Neuron (in vitro differentiated cells): ENCODE measurements around the gene ZBTB16.

Source experiments
- H2AFZ ChIP-seq: one replicate; pipeline ENCODE4 v1.6.1; 2013; ENCODE audit warnings: low read depth, mild to moderate bottlenecking, inconsistent platforms, low read length, moderate library complexity
- H3K27me3 ChIP-seq: one replicate; pipeline ENCODE4 v1.6.1; 2013; ENCODE audit warnings: low read length; ENCODE audit not compliant: insufficient read depth
- H3K36me3 ChIP-seq: one replicate; pipeline ENCODE4 v1.6.1; 2013; ENCODE audit warnings: low read length; ENCODE audit not compliant: insufficient read depth
- H3K4me1 ChIP-seq: one replicate; pipeline ENCODE4 v1.6.1; 2013; ENCODE audit warnings: low read length; ENCODE audit not compliant: insufficient read depth
- H3K4me3 ChIP-seq: 2 replicates; pipeline ENCODE4 v1.5.1; 2013; ENCODE audit warnings: mild to moderate bottlenecking, low read length, moderate library complexity
- H3K9me3 ChIP-seq: one replicate; pipeline ENCODE4 v1.6.1; 2013; ENCODE audit warnings: low read length

ZBTB16 gene

DNA sequence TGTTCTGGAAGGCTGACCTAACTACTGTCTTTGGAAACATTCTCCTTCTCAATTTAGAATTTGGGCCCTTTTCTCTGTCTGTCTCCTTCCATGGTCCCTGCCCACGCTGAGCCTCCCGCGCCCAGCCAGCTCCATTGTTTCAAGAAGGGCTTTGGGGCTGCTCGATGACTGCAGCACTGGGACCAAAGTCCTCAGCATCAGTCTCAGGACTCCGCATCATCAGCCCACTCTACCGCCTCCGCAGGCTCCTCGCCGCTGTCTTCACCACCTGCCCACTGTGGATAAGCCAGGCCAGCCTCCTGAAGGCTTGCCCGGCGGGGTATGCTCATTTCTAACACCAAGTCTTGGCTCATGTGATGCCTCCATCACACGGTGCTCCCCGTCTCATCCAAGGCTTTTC is 81.3 kb downstream of the ZBTB16 start:
- Histone ChIP-seq H3K36me3 (peaks cover 6% of the 10 kb centered on the region), H3K4me3 (no peak overlapping the region), H3K9me3 (no peaks in the 10 kb centered on the region), H2AFZ (no peak overlapping the region), H3K4me1 (peaks cover 38% of the 10 kb centered on the region), H3K27me3 (no peaks in the 10 kb centered on the region)

DNA sequence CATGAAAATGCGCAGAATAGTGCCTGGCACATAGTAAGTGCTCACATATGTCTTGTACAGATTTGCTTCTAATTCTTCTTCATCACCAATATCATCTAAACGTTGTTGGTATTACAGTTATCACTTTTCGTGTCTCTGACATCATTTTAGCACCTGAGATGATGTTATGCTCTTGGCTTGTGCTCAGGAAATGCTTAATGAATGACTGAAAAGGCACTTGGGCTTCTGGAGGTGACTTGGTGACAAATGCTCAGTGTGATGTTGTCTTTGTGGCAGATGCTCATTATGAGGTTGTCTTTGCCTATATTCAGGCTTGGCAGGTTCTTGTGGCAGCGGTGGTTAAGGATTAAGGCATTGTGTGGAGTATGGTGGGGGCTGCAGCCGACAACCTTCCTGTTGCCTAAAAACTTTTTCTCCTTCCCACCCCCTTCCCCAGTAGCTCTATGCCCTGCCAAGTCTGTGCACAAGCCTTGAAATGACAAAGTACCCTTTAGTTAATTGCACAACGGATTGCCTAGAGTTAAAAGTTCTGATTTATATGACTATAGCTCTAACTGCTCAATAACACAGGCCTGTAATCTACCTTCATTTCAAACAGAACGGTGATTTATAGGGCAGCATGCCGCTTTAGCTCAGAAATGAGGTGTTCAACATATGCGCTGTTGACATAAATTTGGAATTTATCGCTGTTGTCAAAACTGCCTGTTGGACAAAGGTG is 82.5 kb downstream of the ZBTB16 start:
- H3K4me1 ChIP-seq: peaks cover 29% of the 10 kb centered on the region
- H2AFZ ChIP-seq: no peak overlapping the region
- no peaks in the 10 kb centered on the region for H3K9me3 ChIP-seq
- H3K36me3 ChIP-seq: peaks cover 6% of the 10 kb centered on the region
- no peaks in the 10 kb centered on the region for H3K27me3 ChIP-seq
- H3K4me3 ChIP-seq: no peak overlapping the region

DNA sequence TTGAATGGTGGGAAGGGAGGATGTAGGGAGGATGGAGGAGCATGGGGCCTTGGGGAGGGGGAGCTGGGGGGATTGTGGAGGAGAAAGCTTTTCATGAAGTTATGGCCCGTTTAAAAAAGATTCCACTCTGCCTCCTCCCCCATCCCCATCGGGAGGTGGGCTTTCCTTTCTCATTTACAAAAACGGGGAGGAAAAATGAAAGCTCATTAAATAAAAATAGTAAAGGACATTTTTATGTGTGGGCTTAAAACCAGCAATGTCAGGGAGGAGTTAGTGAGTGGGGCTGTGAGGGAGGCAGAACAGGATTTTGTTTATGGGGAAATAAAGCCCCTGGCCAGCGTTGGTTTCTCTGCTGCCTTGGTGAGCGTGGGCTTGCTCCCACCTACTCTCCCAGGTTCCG is 83.2 kb downstream of the ZBTB16 start:
- peaks cover 29% of the 10 kb centered on the region for H3K4me1 ChIP-seq
- no peak overlapping the region for H3K4me3 ChIP-seq
- peaks cover 6% of the 10 kb centered on the region for H3K36me3 ChIP-seq
- H3K9me3 ChIP-seq: no peaks in the 10 kb centered on the region
- no peak overlapping the region for H2AFZ ChIP-seq
- no peaks in the 10 kb centered on the region for H3K27me3 ChIP-seq

DNA sequence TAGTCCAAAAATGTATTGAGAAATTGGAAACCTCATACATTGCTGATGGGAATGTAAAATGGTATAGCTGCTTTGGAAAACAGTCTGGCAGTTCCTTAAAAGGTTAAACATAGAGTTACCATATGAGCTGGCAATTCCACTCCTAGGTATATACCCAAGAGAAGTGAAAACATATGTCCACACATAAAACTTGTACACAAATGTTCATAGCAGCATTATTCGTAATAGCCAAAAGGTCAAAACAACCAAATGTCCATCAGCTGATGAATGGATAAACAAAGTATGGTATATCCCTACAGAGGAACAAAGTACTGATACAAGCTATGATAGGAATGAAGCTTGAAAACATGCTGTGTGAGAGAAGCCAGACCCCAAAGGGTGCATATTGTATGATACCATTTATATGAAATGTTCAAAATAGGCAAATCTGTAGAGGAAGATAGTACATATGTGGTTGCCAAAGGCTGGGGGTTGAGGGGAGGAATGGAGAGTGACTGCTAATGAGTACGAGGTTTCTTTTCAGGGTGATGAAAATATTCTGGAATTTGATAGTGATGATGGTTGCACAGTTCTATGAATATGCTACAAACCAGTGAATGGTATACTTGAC is 85.8 kb downstream of the ZBTB16 start:
- H3K9me3 ChIP-seq: no peaks in the 10 kb centered on the region
- H3K4me3 ChIP-seq: no peak overlapping the region
- peaks cover 3% of the 10 kb centered on the region for H3K36me3 ChIP-seq
- no peaks in the 10 kb centered on the region for H3K27me3 ChIP-seq
- no peak overlapping the region for H2AFZ ChIP-seq
- peaks cover 32% of the 10 kb centered on the region for H3K4me1 ChIP-seq

DNA sequence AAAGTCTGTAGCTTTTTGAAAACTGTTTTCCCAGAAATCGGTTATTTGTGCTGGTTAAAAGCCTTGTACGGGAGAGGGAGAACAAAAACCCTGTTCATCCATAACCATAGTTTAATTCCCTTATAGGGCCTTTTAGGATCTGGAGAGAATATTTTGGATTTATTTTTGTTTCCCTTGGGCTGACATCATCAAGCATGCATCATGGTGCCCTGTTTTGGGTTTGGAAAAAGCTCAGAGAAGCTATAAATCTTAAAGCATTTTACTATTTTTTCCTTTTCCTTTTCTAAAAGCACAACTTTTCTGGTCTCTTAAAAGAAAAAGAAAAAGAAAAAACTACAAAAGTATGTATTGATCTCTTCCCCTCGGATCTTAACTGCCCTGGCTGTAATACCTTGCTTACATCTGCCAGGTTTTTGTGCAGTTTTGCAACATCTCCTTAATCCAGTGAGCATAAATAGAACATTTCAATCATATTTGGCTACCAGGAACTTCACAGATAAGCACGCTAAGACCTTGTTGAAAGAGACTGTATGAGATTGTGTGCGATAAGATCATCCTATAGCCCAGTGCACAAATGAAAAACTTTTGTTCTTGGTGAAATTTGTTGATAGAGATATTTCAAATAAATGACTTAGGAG is 88.0 kb downstream of the ZBTB16 start:
- Histone ChIP-seq H3K4me1 (peaks cover 30% of the 10 kb centered on the region), H3K9me3 (no peaks in the 10 kb centered on the region), H2AFZ (no peak overlapping the region), H3K27me3 (no peaks in the 10 kb centered on the region), H3K4me3 (no peak overlapping the region), H3K36me3 (no peaks in the 10 kb centered on the region)

DNA sequence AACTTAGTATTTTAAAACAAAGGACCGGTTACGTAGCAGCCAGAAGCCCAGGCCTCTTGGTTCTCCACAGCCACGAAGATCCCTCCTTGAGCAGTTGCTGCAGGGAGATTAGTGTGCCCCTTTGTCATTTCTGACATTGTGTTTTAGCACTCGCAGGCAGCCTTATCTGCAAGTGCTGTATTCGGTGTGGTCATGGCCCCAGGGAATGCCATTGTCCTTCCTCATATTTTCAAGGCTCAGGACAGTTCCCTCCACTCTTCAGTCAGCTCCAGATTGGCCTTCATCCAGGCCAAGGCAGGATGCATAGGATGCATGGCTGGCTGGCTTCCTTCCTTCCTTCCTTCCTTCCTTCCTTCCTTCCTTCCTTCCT is 88.5 kb downstream of the ZBTB16 start:
- no peaks in the 10 kb centered on the region for H3K36me3 ChIP-seq
- H3K27me3 ChIP-seq: no peaks in the 10 kb centered on the region
- H2AFZ ChIP-seq: no peak overlapping the region
- H3K9me3 ChIP-seq: no peaks in the 10 kb centered on the region
- H3K4me1 ChIP-seq: peaks cover 30% of the 10 kb centered on the region
- no peak overlapping the region for H3K4me3 ChIP-seq

DNA sequence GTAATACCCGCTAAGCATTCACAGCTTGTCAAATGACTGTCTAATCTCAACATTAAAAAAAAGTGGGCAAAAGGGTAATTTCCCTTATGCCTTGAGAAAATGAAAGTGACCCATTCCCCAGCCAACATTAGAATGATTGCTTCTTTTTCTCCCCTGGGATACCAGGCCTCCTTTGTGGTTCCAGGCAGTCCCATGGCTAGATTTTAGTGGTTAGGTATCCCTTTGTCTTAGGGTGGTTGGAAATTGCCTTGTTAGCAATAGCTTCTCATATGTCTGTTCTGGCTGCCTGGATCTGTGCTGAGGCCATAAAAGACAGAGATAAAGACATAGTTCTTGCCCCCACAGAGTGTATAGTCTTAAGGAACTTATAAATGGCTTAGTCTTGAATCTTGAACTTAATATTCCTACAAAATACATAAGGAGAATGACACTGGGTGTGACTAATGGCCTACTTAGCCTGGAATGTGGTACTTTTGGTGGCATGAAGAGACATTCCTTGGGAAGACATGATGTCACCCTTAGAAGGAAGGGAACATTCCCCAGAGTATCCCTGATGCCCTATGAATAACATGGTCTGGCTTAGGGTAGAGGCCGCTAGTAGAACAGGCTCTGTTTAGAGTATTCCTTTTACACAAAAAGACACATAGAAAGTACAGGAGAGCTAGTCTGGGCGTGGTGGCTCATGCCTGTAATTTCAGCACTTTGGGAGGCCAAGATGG is 90.3 kb downstream of the ZBTB16 start:
- Histone ChIP-seq H3K4me3 (no peak overlapping the region), H2AFZ (no peak overlapping the region), H3K36me3 (no peaks in the 10 kb centered on the region), H3K27me3 (no peaks in the 10 kb centered on the region), H3K4me1 (peaks cover 14% of the 10 kb centered on the region), H3K9me3 (no peaks in the 10 kb centered on the region)

DNA sequence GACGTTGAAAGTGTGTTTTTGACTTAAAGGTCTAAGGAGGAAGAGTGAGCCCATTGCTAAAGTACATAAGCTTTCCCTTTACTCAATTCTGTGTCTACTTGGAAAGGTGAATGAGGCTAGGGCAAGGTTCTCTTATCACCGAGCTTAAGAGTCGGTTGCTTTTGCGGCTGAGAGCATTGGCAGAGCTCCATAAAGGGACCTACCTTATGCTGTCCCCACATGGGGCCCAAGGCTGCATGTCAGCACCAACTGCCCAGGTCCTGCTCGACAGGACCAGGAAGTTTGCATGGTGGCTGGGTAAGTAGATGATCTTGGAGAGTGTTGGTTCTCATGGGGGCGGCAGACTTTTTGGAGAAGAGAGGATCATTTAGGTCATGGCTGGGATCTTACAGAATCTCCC is 91.2 kb downstream of the ZBTB16 start:
- H3K36me3 ChIP-seq: peaks cover 6% of the 10 kb centered on the region
- no peak overlapping the region for H3K4me3 ChIP-seq
- H2AFZ ChIP-seq: no peak overlapping the region
- peaks cover 14% of the 10 kb centered on the region for H3K4me1 ChIP-seq
- H3K9me3 ChIP-seq: no peaks in the 10 kb centered on the region
- H3K27me3 ChIP-seq: no peaks in the 10 kb centered on the region

DNA sequence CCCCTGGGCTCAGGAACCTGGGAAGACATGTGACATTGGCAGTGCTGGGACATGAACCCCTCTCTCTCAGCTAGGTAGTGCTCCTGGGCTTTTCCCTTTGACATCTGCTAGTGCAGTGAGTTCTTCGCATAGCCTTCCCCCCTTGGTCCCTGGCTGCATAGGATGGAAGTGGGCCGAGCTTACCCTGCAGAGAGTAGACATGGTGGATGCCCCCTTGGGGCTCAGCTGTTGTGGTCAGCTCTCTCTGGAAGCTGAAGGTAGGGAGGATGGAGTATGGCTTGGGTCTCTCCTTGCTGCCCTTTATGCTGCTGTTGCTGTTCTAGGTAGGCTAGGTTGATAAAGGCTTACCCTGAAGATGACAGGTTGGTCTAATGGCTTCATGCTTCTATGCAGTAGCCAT is 92.1 kb downstream of the ZBTB16 start:
- Histone ChIP-seq H3K27me3 (no peaks in the 10 kb centered on the region), H3K4me3 (no peak overlapping the region), H3K36me3 (peaks cover 15% of the 10 kb centered on the region), H2AFZ (no peak overlapping the region), H3K9me3 (no peaks in the 10 kb centered on the region), H3K4me1 (peaks cover 14% of the 10 kb centered on the region)

DNA sequence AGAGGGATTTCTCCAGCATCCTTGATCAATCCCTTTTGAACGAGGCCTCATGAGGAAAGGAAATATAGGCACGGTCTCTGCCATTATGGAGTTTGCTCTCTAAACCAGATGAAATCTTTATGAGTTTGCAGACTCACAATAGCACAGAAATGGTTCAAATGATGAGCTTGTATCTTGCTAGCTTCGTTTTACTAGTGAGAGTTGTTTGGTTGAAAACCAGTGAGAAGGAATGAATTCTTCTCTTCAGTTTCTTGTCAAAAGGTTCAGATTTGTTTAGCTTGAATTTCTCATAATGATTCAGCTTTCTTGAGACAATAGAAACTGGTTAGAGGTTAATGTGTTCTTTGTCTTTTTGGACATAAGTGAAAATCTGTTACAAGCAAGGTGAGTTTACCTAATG is 92.7 kb downstream of the ZBTB16 start:
- Histone ChIP-seq H3K4me3 (no peak overlapping the region), H3K9me3 (no peaks in the 10 kb centered on the region), H3K36me3 (peaks cover 18% of the 10 kb centered on the region), H3K27me3 (no peaks in the 10 kb centered on the region), H3K4me1 (peaks cover 10% of the 10 kb centered on the region), H2AFZ (no peak overlapping the region)

DNA sequence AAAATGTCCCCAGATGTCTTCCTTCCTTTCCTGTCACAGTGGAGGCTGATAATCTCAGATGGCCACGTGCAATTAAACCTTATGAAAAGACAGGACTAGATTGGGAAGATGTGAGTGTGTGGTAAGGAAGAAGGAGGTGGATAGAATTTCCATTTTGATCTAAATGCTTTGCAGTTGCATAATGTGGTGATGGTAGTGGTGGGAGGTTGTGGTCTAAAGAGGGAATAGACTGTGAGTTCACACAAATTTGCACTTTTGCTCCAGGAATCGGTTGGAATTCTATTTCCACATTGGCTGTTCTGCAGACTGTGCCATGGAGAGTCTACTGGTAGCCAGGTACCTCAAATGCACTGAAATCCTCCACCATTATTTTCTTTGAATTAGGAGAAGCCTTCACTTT is 93.3 kb downstream of the ZBTB16 start:
- Histone ChIP-seq H2AFZ (no peak overlapping the region), H3K27me3 (no peaks in the 10 kb centered on the region), H3K9me3 (no peaks in the 10 kb centered on the region), H3K4me1 (peaks cover 4% of the 10 kb centered on the region), H3K4me3 (no peak overlapping the region), H3K36me3 (peaks cover 23% of the 10 kb centered on the region)

DNA sequence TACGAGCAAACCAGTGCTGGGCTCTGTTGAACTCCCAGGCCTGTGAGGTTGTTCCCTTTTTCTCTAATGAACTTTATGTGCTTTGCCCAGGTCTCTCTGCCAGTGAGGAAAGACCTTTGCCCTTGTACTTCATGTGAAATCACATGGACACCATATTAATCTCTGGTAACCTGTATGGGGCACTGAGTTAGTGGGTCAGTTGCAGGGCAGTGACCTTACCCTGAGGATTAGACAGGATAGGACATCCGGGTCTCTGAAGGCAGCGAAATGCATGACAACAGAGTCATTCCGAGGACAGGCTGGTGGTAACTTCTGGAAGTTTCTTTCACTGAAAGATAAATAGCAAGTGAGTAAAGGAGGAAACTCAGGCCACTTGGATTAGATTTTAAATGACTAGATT is 93.7 kb downstream of the ZBTB16 start:
- Histone ChIP-seq H3K4me3 (no peak overlapping the region), H3K27me3 (no peaks in the 10 kb centered on the region), H3K4me1 (no peaks in the 10 kb centered on the region), H2AFZ (no peak overlapping the region), H3K9me3 (no peaks in the 10 kb centered on the region), H3K36me3 (peaks cover 27% of the 10 kb centered on the region)
